IMR-90 (cell line): Measurements from ENCODE around the gene RAD51B. TPM values are rescaled to one million over a fixed set of nuclear protein-coding genes. Genes with fewer than 3 reads are reported as not detected.

ENCODE experiments used
- ATAC-seq: fragments of 200-7000 bp; cut with Tn5 transposase; 2 replicates; pipeline ENCODE4 v1.9.1; 2020; ENCODE audit warnings: low read depth, mild to moderate bottlenecking, moderate library complexity
- BruUV-seq: library from RNA; stranded (reverse); fragments of 400-500 nt; replicated peaks from 2 replicates; lab custom pipeline; 2021; lab: Mats Ljungman, UMichigan
- CTCF ChIA-PET: fragments of 300-600 bp; formaldehyde crosslinking; extraction: SDS; loops from one replicate; lab custom pipeline; 2021; ENCODE audit warnings: antibody characterized with exemption; lab: Yijun Ruan, JAX
- POLR2A ChIA-PET: fragments of 300-600 bp; sonication (Branson Sonifier 250); formaldehyde crosslinking; loops from one replicate; lab custom pipeline; 2022; ENCODE audit warnings: antibody characterized with exemption; ENCODE audit not compliant: unreplicated experiment; lab: Charles Lee
- DNase-seq: peaks from one replicate; pipeline ENCODE4 v3.0.0; 2013
- H2AFZ ChIP-seq: replicated peaks from 2 replicates; pipeline ENCODE3; 2013; ENCODE audit warnings: low read length, mild to moderate bottlenecking; ENCODE audit not compliant: poor library complexity
- H2AK5ac ChIP-seq: 2 replicates; pipeline ENCODE4 v1.6.1; 2013; ENCODE audit warnings: low read depth, low read length, inconsistent platforms
- H2AK9ac ChIP-seq: replicated peaks from 2 replicates; pipeline ENCODE3; 2013; ENCODE audit warnings: mild to moderate bottlenecking, low read depth, low read length, moderate library complexity; ENCODE audit not compliant: poor library complexity
- H2BK120ac ChIP-seq: 2 replicates; pipeline ENCODE4 v1.6.1; 2013; ENCODE audit warnings: low read depth, low read length, inconsistent platforms
- H2BK15ac ChIP-seq: 3 replicates; pipeline ENCODE4 v1.6.1; 2013; ENCODE audit warnings: low read depth, low read length, inconsistent platforms
- H2BK20ac ChIP-seq: 2 replicates; pipeline ENCODE4 v1.6.1; 2013; ENCODE audit warnings: low read depth, mild to moderate bottlenecking, inconsistent platforms, low read length, moderate library complexity
- H2BK5ac ChIP-seq: 2 replicates; pipeline ENCODE4 v1.6.1; 2013; ENCODE audit warnings: mild to moderate bottlenecking, low read depth, low read length, inconsistent platforms; ENCODE audit not compliant: poor library complexity, severe bottlenecking
- H3K14ac ChIP-seq: replicated peaks from 2 replicates; pipeline ENCODE4 v1.6.1; 2013; ENCODE audit warnings: low read depth, low read length, inconsistent platforms
- H3K18ac ChIP-seq: 2 replicates; pipeline ENCODE4 v1.6.1; 2013; ENCODE audit warnings: low read depth, low read length, control low read depth
- H3K23ac ChIP-seq: 2 replicates; pipeline ENCODE4 v1.6.1; 2013; ENCODE audit warnings: low read depth, low read length, inconsistent platforms
- H3K27ac ChIP-seq: 2 replicates; pipeline ENCODE4 v1.5.1; 2013; ENCODE audit warnings: mild to moderate bottlenecking, control low read depth, low read length; ENCODE audit not compliant: insufficient read depth
- H3K27me3 ChIP-seq: 2 replicates; pipeline ENCODE4 v1.6.1; 2013; ENCODE audit warnings: low read length; ENCODE audit not compliant: control insufficient read depth, insufficient read depth
- H3K36me3 ChIP-seq: 2 replicates; pipeline ENCODE4 v1.6.1; 2013; ENCODE audit warnings: low read length, mixed read lengths; ENCODE audit not compliant: control insufficient read depth, insufficient read depth
- H3K4ac ChIP-seq: 2 replicates; pipeline ENCODE4 v1.6.1; 2013; ENCODE audit warnings: low read depth, low read length, inconsistent platforms
- H3K4me1 ChIP-seq: 2 replicates; pipeline ENCODE4 v1.6.1; 2013; ENCODE audit warnings: low read length, mixed read lengths; ENCODE audit not compliant: control insufficient read depth, insufficient read depth
- H3K4me2 ChIP-seq: 2 replicates; pipeline ENCODE4 v1.6.1; 2013; ENCODE audit warnings: low read depth, mild to moderate bottlenecking, control low read depth, low read length, moderate library complexity
- H3K4me3 ChIP-seq: 2 replicates; pipeline ENCODE4 v1.5.1; 2013; ENCODE audit warnings: low read depth, mild to moderate bottlenecking, control low read depth, low read length, moderate library complexity; ENCODE audit not compliant: insufficient read depth
- H3K56ac ChIP-seq: 2 replicates; pipeline ENCODE4 v1.6.1; 2013; ENCODE audit warnings: low read length, inconsistent platforms; ENCODE audit not compliant: insufficient read depth; ENCODE audit errors: extremely low read depth
- H3K79me1 ChIP-seq, 2 experiments: 2 replicates each; pipeline ENCODE4 v1.6.1; 2013; ENCODE audit warnings: low read length in 2 of 2, inconsistent platforms in 1 of 2, low read depth in 1 of 2
- H3K9ac ChIP-seq: 2 replicates; pipeline ENCODE4 v1.6.1; 2013; ENCODE audit warnings: low read depth, low read length, control low read depth
- H3K9me1 ChIP-seq: 2 replicates; pipeline ENCODE4 v1.6.1; 2013; ENCODE audit warnings: low read length, inconsistent platforms; ENCODE audit not compliant: insufficient read depth
- H3K9me3 ChIP-seq: 2 replicates; pipeline ENCODE4 v1.6.1; 2013; ENCODE audit warnings: low read length; ENCODE audit not compliant: control insufficient read depth, insufficient read depth
- H4K20me1 ChIP-seq: 2 replicates; pipeline ENCODE4 v1.6.1; 2013; ENCODE audit warnings: low read length, inconsistent platforms; ENCODE audit not compliant: insufficient read depth
- H4K5ac ChIP-seq: 2 replicates; pipeline ENCODE4 v1.6.1; 2013; ENCODE audit warnings: mild to moderate bottlenecking, low read depth, low read length, control low read depth
- H4K8ac ChIP-seq, 2 experiments: 2 replicates each; pipeline ENCODE4 v1.6.1; 2013; ENCODE audit warnings: low read depth in 2 of 2, low read length in 2 of 2, control low read depth in 1 of 2, inconsistent platforms in 1 of 2
- H4K91ac ChIP-seq: 2 replicates; pipeline ENCODE4 v1.6.1; 2013; ENCODE audit warnings: low read depth, low read length, inconsistent platforms; ENCODE audit not compliant: insufficient read depth
- CEBPB ChIP-seq: IDR thresholded peaks from 2 replicates; pipeline ENCODE4 v1.6.1; 2012; ENCODE audit warnings: low read depth, low read length, improper control_type of control experiment
- CHD1 ChIP-seq: IDR thresholded peaks from 2 replicates; pipeline ENCODE4 v1.6.1; 2012; ENCODE audit warnings: low read depth, low read length, improper control_type of control experiment
- MAFK ChIP-seq: IDR thresholded peaks from 2 replicates; pipeline ENCODE4 v1.6.1; 2012; ENCODE audit warnings: low read depth, low read length, improper control_type of control experiment
- MAZ ChIP-seq: IDR thresholded peaks from 2 replicates; pipeline ENCODE4 v1.6.1; 2012; ENCODE audit warnings: low read depth, mild to moderate bottlenecking, low read length, improper control_type of control experiment, moderate library complexity, borderline replicate concordance
- NFE2L2 ChIP-seq: fragments of 150-350 bp; IDR thresholded peaks from 2 replicates; pipeline ENCODE4 v1.6.1; 2016; ENCODE audit warnings: low read depth, mild to moderate bottlenecking, low read length
- POLR2A ChIP-seq: IDR thresholded peaks from 2 replicates; pipeline ENCODE4 v1.6.1; 2012; ENCODE audit warnings: mild to moderate bottlenecking, low read depth, low read length
- RAD21 ChIP-seq: IDR thresholded peaks from 2 replicates; pipeline ENCODE4 v1.6.1; 2012; ENCODE audit warnings: low read length, improper control_type of control experiment
- RFX5 ChIP-seq: IDR thresholded peaks from 2 replicates; pipeline ENCODE4 v1.8.0; 2012; ENCODE audit warnings: low read depth, mild to moderate bottlenecking, low read length, moderate library complexity
- USF2 ChIP-seq: fragments of 150-350 bp; IDR thresholded peaks from 2 replicates; pipeline ENCODE4 v1.6.1; 2017; ENCODE audit warnings: mild to moderate bottlenecking, antibody characterized with exemption, low read length, low read depth
- WGBS, 2 experiments: methylation state at CpG; one replicate each; pipeline versions ENCODE4 v1.1.5 to v1.1.7; 2013; ENCODE audit warnings: missing lambda C conversion rate in 2 of 2; ENCODE audit not compliant: insufficient read length in 1 of 2; ENCODE audit errors: extremely low coverage in 2 of 2; 5-methylcytosine and 5-hydroxymethylcytosine counted together
- dilution Hi-C: fragments of 300-500 bp; cut with HindIII; formaldehyde crosslinking; loops from one replicate; pipeline ENCODE4 v1.14.3; 2018; ENCODE audit warnings: low sequenced_read_pairs; ENCODE audit not compliant: unreplicated experiment
- in situ Hi-C: fragments of 300-500 bp; cut with MboI; formaldehyde crosslinking; loops from 3 replicates; pipeline ENCODE4 v1.14.3; 2019; ENCODE audit warnings: low sequenced_read_pairs, inconsistent platforms, mixed read lengths
- intact Hi-C: fragments of 100-400 bp; cut with micrococcal nuclease; formaldehyde crosslinking; loops from 2 replicates; pipeline ENCODE4 v1.10.0; 2022
- polyA plus RNA-seq, 3 experiments: library from polyadenylated mRNA; depleted of rRNA; stranded (reverse); fragments of >200 nt; gene quantifications; 2 replicates each; pipeline ENCODE4 v1.2.3, GENCODE V29; 2012; ENCODE audit warnings: low replicate concordance in 1 of 3
- total RNA-seq: library from RNA; depleted of rRNA; stranded (reverse); fragments of >200 nt; gene quantifications from 2 replicates; pipeline ENCODE4 v1.2.3, GENCODE V29; 2012

Gene RAD51B
- total and polyA plus RNA-seq, 2 of the 4 experiments (the other 2 are of a cell fraction): 5.1 to 18.8 TPM

GRCh38 chr14:68444449-68445168, 625.0 kb downstream of the RAD51B start:
- DNase-seq: peak; percentile 46
- Histone ChIP-seq H3K9me1 (no peaks in the 10 kb centered on the region), H3K9ac (no peak overlapping the region), H3K4me1 (peaks cover 12% of the 10 kb centered on the region), H3K4me3 (no peak overlapping the region), H2BK120ac (no peak overlapping the region), H3K23ac (no peak overlapping the region), H3K18ac (peak overlapping the region; percentile 61; the same call in 1 of the 2 replicates), H2AK9ac (no peak overlapping the region), H4K20me1 (no peaks in the 10 kb centered on the region), H3K36me3 (no peaks in the 10 kb centered on the region), H2AK5ac (no peak overlapping the region), H2BK5ac (no peak overlapping the region), H2AFZ (no peak overlapping the region), H3K14ac (no peak overlapping the region), H4K91ac (no peak overlapping the region), H2BK15ac (no peak overlapping the region), H3K4ac (no peak overlapping the region), H4K5ac (peak overlapping the region; percentile 39; the same call in 1 of the 2 replicates), H2BK20ac (no peak overlapping the region), H3K56ac (no peak overlapping the region), H3K79me1 (no peaks in the 10 kb centered on the region), H3K27me3 (no peaks in the 10 kb centered on the region), H3K27ac (no peak overlapping the region), H4K8ac (no peak overlapping the region), H3K4me2 (no peak overlapping the region), H3K9me3 (no peaks in the 10 kb centered on the region)
- dilution Hi-C loops (no loop called here), in situ Hi-C loops (no loop called here), intact Hi-C loops (no loop called here)
- ATAC-seq: peak; percentile 29; the same call in 1 of the 2 replicates
- BruUV-seq: no TSS peak
- POLR2A ChIA-PET: no interaction called here
- WGBS, 2 experiments: 13% methylated on average over 1 of the region's 2 CpGs; no CpG with 5 or more reads in 1 of the 2 experiments
- no peak for TF ChIP-seq CHD1
- no peak for TF ChIP-seq RFX5
- TF ChIP-seq USF2: no peak
- TF ChIP-seq MAFK: no peak
- no peak for TF ChIP-seq MAZ
- TF ChIP-seq RAD21: no peak
- TF ChIP-seq POLR2A: no peak
- no peak for TF ChIP-seq NFE2L2
- TF ChIP-seq CEBPB: no peak
- CTCF ChIA-PET: interaction anchor here (0.5 kb wide), 1 partner anchor 169 kb away, joined by 3 read pairs; no protein-coding TSS in a partner anchor
